Heart left ventricle (tissue), 16 donors: ENCODE data around the gene C1orf21. TPM values are rescaled to one million over a fixed set of nuclear protein-coding genes. Genes with fewer than 3 reads are reported as not detected.

ENCODE experiments used
- ATAC-seq, 4 donors: fragments of 200-7000 bp; cut with Tn5 transposase; one replicate each; pipeline ENCODE4 v1.9.1; 2020 to 2022; ENCODE audit warnings: moderate library complexity in 4 of 4, mild to moderate bottlenecking in 3 of 4, moderate number of reproducible peaks in 1 of 4
- DNase-seq, 5 donors: peaks; one replicate each; pipeline ENCODE4 v3.0.0-alpha.2; 2020
- H3K27ac ChIP-seq, 12 donors: fragments of 200-600 bp; sonication (generic) in 4 of 12; one replicate each; pipeline versions ENCODE4 v1.5.0 to v1.8.0; 2016 to 2022; ENCODE audit warnings: mild to moderate bottlenecking in 2 of 12
- H3K27me3 ChIP-seq, 9 donors: fragments of 200-600 bp; sonication (generic) in 2 of 9; one replicate each; pipeline versions ENCODE4 v1.5.1 to v1.8.0; 2016 to 2022; ENCODE audit warnings: mild to moderate bottlenecking in 3 of 9
- H3K36me3 ChIP-seq, 9 donors: fragments of 200-600 bp; sonication (generic) in 2 of 9; one replicate each; pipeline versions ENCODE4 v1.5.0 to v1.8.0; 2018 to 2022; ENCODE audit warnings: mild to moderate bottlenecking in 2 of 9
- H3K4me1 ChIP-seq, 12 donors: fragments of 200-600 bp; sonication (generic) in 4 of 12; one replicate each; pipeline versions ENCODE4 v1.5.0 to v1.8.0; 2016 to 2022; ENCODE audit warnings: mild to moderate bottlenecking in 3 of 12
- H3K4me3 ChIP-seq, 12 donors: fragments of 200-600 bp; sonication (generic) in 4 of 12; one replicate each; pipeline versions ENCODE4 v1.5.0 to v1.8.0; 2017 to 2022; ENCODE audit warnings: mild to moderate bottlenecking in 9 of 12, moderate library complexity in 4 of 12
- H3K9me3 ChIP-seq, 12 donors: fragments of 200-600 bp; sonication (generic) in 4 of 12; one replicate each; pipeline versions ENCODE4 v1.5.0 to v1.8.0; 2016 to 2022; ENCODE audit warnings: mild to moderate bottlenecking in 1 of 12
- POLR2A ChIP-seq, 2 donors: fragments of 450-650 bp; IDR thresholded peaks; one replicate each; pipeline ENCODE4 v1.6.1; 2017; ENCODE audit warnings: antibody characterized with exemption in 2 of 2, mild to moderate bottlenecking in 2 of 2, moderate library complexity in 2 of 2
- WGBS, 4 donors: extraction: QIAGEN DNeasy Blood & Tissue Kit in 2 of 4; methylation state at CpG; one replicate each; pipeline versions ENCODE4 v1.1.5 to v1.1.7; 2013 to 2018; 5-methylcytosine and 5-hydroxymethylcytosine counted together
- intact Hi-C, 10 donors: fragments of 100-400 bp; cut with DNase I; formaldehyde crosslinking; loops; one replicate each; pipeline versions ENCODE4 v1.11.1 to v1.14.2; 2022
- polyA plus RNA-seq, 2 donors: library from polyadenylated mRNA; stranded (reverse); fragments of 200-250 nt; gene quantifications; one replicate each; pipeline ENCODE4 v1.2.3, GENCODE V29; 2013
- total RNA-seq, 9 donors: library from RNA; depleted of rRNA in 2 of 9; stranded (reverse); fragments of >200 nt in 2 of 9; fragmentation: NEBNext Ultra II Directional in 3 of 9; extraction: Animal tissue kit (Norgen Biotek cat#: 25700) in 3 of 9; gene quantifications; one replicate each; pipeline versions ENCODE4 v1.1.0 to v1.2.4, GENCODE V29; 2016 to 2023
- TF ChIP-seq, protein P1 (sequence below), 12 donors: fragments of 200-600 bp; sonication (generic) in 4 of 12; IDR thresholded peaks; one replicate each; pipeline versions ENCODE4 v1.5.0 to v1.8.0; 2018 to 2022; ENCODE audit warnings: antibody characterized with exemption in 12 of 12, mild to moderate bottlenecking in 5 of 12
- donor health status: ischemic (EF 13 %, LVEDD 7.1; RV severe dilation, severe dysfunction).
- donor health status: healthy with polysubstance abuse.
- donor health status: DM: no; HTN: yes; CAD: no.
- donor health status: DM: no; HTN: no; CAD: no.
- donor health status: ischemic (EF 25% LVEDD 6.9; RV normal size, moderate dysfunction).
- donor health status: ischemic (EF 25% LVEDD 5.7; RV mildly dilated, moderate dysfunction).
- donor health status: healthy.
- donor health status: DM: yes; HTN: yes; CAD: no.
- donor health status: ischemic (EF 35%, LVEDD 5.7; RV mildly dilated, moderate dysfunction).
- donor health status: nonischemic (EF 11% LVEDD 7.7; RV severe dilation, severe dysfunction).
- donor health status: DM: yes; HTN: yes; CAD: no.
- donor health status: PGD.
- donor health status: ischemic (EF 29% LVEDD 5.4; RV normal size, mild dysfunction).
- donor health status: nonischemic (EF 23%, LVEDD 6.1; RV moderate dilation, normal function).

C1orf21 gene
- total and polyA plus RNA-seq, 11 donors: 32.0 to 81.3 (median 68.4) TPM

DNA sequence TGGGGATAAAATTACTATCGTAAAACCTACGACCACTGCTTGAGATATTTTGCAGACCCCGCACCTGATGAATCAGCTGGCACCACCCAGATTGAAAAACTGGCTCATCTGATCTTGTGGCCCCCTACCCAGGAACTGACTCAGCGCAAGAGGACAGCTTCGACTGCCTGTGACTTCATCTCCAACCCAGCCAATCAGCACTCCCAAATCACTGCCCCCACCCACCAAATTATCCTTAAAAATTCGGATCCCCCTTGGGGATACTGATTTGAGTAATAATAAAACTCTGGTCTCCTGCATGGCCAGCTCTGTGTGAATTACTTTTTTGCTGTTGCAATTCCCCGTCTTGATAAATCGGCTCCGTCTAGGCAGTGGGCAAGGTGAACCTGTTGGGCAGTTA, 286.5 kb downstream of the C1orf21 start:
- intact Hi-C loops: no loop called here
- DNase-seq: no peak
- Histone ChIP-seq H3K36me3 (no peaks in the 10 kb centered on the region), H3K4me1 (no peaks in the 10 kb centered on the region), H3K27ac (no peak overlapping the region), H3K4me3 (no peak overlapping the region), H3K9me3 (no peaks in the 10 kb centered on the region), H3K27me3 (no peaks in the 10 kb centered on the region)
- 81 to 85% (median 85%) methylated on average over 9 of the region's 9 CpGs for whole genome bisulfite sequencing, 4 donors
- TF ChIP-seq POLR2A (IDR thresholded peaks at IDR 0.05): no peak
- TF ChIP-seq, protein P1, sequence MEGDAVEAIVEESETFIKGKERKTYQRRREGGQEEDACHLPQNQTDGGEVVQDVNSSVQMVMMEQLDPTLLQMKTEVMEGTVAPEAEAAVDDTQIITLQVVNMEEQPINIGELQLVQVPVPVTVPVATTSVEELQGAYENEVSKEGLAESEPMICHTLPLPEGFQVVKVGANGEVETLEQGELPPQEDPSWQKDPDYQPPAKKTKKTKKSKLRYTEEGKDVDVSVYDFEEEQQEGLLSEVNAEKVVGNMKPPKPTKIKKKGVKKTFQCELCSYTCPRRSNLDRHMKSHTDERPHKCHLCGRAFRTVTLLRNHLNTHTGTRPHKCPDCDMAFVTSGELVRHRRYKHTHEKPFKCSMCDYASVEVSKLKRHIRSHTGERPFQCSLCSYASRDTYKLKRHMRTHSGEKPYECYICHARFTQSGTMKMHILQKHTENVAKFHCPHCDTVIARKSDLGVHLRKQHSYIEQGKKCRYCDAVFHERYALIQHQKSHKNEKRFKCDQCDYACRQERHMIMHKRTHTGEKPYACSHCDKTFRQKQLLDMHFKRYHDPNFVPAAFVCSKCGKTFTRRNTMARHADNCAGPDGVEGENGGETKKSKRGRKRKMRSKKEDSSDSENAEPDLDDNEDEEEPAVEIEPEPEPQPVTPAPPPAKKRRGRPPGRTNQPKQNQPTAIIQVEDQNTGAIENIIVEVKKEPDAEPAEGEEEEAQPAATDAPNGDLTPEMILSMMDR (IDR thresholded peaks at IDR 0.05): no peak
- no peak for ATAC-seq

DNA sequence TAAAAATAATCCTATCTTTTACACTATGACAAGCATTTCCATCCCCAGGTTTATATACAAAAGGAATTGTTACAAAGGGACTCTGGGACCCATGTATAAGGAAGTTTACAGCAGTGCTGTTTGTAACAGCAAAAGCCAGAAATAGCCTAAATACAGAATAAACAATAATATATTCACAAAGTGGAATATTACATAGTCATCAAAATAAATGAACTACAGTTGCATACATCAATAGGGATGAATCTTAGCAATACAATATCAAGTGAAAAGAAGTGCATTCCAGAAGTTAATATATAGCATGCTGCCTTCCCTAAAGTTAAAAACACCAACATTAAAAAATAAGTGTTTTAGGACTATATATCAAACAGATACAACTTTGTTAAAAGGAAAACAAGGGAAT, 290.5 kb downstream of the C1orf21 start:
- no peak overlapping the region for H3K27ac ChIP-seq
- TF ChIP-seq POLR2A (IDR thresholded peaks at IDR 0.05): no peak
- TF ChIP-seq, protein P1 (IDR thresholded peaks at IDR 0.05): no peak
- intact Hi-C loops: no loop called here

More for the DNA sequence above, 290.5 kb downstream of the C1orf21 start:
- no peaks in the 10 kb centered on the region for H3K36me3 ChIP-seq
- no peak for ATAC-seq
- H3K4me3 ChIP-seq: no peak overlapping the region
- DNase-seq: no peak
- H3K9me3 ChIP-seq: peaks cover 0 to 25% (median 14%) of the 10 kb centered on the region in 12 donors
- H3K27me3 ChIP-seq: no peaks in the 10 kb centered on the region
- H3K4me1 ChIP-seq: no peaks in the 10 kb centered on the region
